ENCODE results near the gene PFN1.
A peak's percentile ranks its signal among the peaks of the same experiment; 100 is the strongest.

Gene PFN1

DNA sequence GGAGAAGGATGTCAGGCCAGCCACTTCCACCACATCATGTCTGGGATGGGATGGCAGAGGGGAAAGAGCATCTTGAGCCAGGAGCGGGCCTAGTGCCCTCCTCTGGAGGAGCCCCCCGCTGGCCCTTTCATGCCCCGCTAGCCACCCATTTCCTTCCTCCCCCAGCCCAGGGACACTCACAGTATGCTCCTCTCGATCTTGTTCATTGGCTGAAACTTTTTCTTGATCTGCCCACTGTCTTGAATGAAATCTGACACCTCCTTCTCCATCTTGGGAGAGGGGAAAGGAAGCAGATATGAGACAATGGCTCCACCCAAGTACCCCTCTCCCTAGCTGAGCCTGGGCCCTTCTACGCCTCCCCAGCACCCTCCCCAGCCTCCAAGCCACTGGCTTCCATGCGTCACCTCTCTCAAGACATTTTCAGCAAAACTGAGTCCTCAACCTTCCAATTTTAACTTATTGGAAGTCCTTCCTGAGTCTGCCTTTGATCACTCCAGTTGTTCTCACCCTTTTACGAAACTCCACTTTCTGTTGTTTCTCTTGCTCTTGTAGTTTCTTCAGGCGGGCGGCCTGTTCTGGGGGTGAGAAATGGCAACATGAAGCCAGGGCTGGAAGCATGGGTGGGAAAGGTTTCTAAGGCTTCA, 12.1 kb upstream of the PFN1 start:
- no peaks in the 10 kb centered on the region for H3K4me1 ChIP-seq (ENCODE audit: control insufficient read depth, insufficient read depth, low read length)
- H3K9ac ChIP-seq (ENCODE audit: low read length), result no peak overlapping the region
- no peaks in the 10 kb centered on the region for H3K27me3 ChIP-seq (ENCODE audit: control insufficient read depth, insufficient read depth, low read length)
- no peak overlapping the region for H3K4me3 ChIP-seq (ENCODE audit: low read length)
- H3K27ac ChIP-seq (ENCODE audit: low read depth, low read length), result no peak overlapping the region
- H3K36me3 ChIP-seq (ENCODE audit: control insufficient read depth, insufficient read depth, low read length), result peaks cover 14% of the 10 kb centered on the region

DNA sequence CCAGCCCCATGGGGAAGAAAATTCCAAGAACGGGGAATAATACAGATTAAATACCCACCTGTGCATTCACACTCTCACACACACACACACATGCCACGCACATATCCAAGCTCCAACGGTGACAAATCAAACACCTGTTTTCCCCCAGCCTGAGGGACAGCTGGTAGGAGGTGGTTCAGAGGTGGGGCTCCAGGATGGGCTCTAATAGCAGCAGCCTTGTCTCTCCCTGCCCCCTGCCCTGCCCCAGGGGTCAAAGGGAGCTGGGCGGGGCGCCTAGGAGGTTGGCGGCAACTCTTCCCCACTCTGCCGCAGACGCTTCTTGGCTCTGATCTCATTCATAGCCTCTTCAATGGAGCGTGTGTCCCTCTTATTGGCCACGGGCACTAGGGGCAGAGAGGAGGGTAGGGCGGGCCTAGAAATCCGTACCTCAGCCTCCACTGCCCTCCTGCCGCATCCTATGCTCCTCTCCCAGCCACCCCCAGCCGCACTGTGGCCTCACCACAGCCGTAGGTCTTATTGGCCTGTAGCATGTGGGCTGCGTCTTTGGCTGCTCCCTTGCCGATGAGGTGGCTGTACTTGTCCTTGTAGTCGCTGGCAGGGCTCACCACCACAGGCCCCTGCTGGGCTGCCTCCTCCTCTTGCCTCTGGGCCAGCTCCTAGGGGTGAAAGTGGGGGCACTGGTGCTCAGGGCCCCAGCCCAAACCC, 11.1 kb upstream of the PFN1 start:
- H3K27ac ChIP-seq (ENCODE audit: low read depth, low read length), result no peak overlapping the region
- H3K36me3 ChIP-seq (ENCODE audit: control insufficient read depth, insufficient read depth, low read length), result peaks cover 11% of the 10 kb centered on the region

DNA sequence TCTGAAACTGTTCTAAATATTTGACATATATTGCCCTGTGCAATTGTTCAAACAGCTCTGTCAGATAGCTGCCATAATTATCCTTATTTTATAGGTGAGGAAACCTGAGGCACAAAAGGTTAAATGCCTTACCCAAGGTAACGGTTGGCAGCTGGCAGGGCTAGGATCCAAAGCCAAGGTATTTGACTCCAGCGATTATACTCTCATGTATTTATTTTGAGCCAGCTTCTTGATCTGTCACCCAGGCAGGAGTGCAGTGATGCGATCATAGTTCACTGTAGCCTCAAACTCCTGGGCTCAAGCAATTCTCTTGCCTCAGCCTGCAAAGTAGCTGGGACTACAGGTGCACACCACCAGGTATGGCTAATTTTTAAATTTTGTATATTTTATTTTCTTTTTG, 9.8 kb upstream of the PFN1 start:
- Histone ChIP-seq H3K27me3 (ENCODE audit: control insufficient read depth, insufficient read depth, low read length) (no peaks in the 10 kb centered on the region), H3K4me1 (ENCODE audit: control insufficient read depth, insufficient read depth, low read length) (no peaks in the 10 kb centered on the region), H3K4me3 (ENCODE audit: low read length) (no peak overlapping the region), H3K27ac (ENCODE audit: low read depth, low read length) (no peak overlapping the region), H3K9ac (ENCODE audit: low read length) (no peak overlapping the region), H3K36me3 (ENCODE audit: control insufficient read depth, insufficient read depth, low read length) (peaks cover 11% of the 10 kb centered on the region)

More for the DNA sequence above, 11.1 kb upstream of the PFN1 start:
- no peaks in the 10 kb centered on the region for H3K27me3 ChIP-seq (ENCODE audit: control insufficient read depth, insufficient read depth, low read length)
- no peak overlapping the region for H3K9ac ChIP-seq (ENCODE audit: low read length)
- H3K4me1 ChIP-seq (ENCODE audit: control insufficient read depth, insufficient read depth, low read length), result no peaks in the 10 kb centered on the region
- H3K4me3 ChIP-seq (ENCODE audit: low read length), result no peak overlapping the region

DNA sequence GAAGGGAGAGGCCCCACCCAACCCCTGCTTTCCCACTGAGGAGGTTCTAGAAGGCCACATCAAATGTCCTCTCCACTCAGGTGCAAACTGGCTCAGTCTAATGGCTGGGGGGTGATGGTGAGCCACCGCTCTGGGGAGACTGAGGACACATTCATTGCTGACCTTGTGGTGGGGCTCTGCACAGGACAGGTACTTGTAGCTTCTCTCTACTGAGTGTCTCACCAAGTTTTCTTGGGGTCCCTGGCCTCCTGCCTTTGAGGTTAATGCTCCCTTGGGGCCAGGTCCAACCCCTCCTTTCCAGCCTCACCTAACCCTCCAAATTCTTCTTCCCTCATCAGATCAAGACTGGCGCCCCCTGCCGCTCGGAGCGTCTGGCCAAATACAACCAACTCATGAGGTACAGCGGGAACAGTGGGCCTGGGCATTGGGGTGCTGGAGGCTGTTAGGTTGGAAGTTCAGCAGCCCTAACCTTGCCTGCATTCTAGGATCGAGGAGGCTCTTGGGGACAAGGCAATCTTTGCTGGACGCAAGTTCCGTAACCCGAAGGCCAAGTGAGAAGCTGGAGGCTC, 8.2 kb upstream of the PFN1 start:
- Histone ChIP-seq H3K27ac (ENCODE audit: low read depth, low read length) (no peak overlapping the region), H3K9ac (ENCODE audit: low read length) (no peak overlapping the region), H3K36me3 (ENCODE audit: control insufficient read depth, insufficient read depth, low read length) (peaks cover 11% of the 10 kb centered on the region), H3K27me3 (ENCODE audit: control insufficient read depth, insufficient read depth, low read length) (no peaks in the 10 kb centered on the region), H3K4me1 (ENCODE audit: control insufficient read depth, insufficient read depth, low read length) (peaks cover 2% of the 10 kb centered on the region), H3K4me3 (ENCODE audit: low read length) (no peak overlapping the region)

DNA sequence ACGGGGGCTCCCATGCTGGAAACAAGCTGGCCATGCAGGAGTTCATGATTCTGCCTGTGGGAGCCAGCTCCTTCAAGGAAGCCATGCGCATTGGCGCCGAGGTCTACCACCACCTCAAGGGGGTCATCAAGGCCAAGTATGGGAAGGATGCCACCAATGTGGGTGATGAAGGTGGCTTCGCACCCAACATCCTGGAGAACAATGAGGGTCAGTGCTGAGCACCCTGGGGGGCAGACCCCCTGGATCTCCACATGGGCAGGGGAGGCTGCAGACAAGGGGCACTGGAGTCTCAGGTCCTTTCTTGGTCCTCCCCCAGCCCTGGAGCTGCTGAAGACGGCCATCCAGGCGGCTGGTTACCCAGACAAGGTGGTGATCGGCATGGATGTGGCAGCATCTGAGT, 6.8 kb upstream of the PFN1 start:
- H3K4me3 ChIP-seq (ENCODE audit: low read length), result no peak overlapping the region
- no peaks in the 10 kb centered on the region for H3K27me3 ChIP-seq (ENCODE audit: control insufficient read depth, insufficient read depth, low read length)
- peaks cover 5% of the 10 kb centered on the region for H3K4me1 ChIP-seq (ENCODE audit: control insufficient read depth, insufficient read depth, low read length)
- peaks cover 11% of the 10 kb centered on the region for H3K36me3 ChIP-seq (ENCODE audit: control insufficient read depth, insufficient read depth, low read length)
- H3K9ac ChIP-seq (ENCODE audit: low read length), result no peak overlapping the region
- no peak overlapping the region for H3K27ac ChIP-seq (ENCODE audit: low read depth, low read length)

DNA sequence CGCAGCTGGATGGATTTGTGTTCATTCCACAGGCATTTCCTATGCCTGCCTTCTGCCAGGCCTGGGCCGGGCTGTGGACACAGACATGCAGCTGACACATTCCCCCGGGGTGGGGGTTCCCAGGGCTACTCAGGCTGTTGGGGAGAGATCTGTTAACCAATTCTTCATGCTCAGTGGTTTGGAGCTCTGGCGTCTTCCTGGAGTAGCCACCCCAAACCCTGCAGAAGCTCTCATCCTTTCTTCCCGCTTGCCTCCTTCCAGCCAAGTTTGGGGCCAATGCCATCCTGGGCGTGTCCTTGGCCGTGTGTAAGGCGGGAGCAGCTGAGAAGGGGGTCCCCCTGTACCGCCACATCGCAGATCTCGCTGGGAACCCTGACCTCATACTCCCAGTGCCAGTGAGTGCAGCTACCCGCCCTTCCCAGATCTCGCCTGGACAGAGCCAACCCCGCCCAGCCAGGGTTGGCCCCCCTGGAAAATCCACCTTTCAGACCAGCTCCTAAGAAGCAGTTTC, 5.2 kb upstream of the PFN1 start:
- no peaks in the 10 kb centered on the region for H3K36me3 ChIP-seq (ENCODE audit: control insufficient read depth, insufficient read depth, low read length)
- no peak overlapping the region for H3K9ac ChIP-seq (ENCODE audit: low read length)
- H3K27me3 ChIP-seq (ENCODE audit: control insufficient read depth, insufficient read depth, low read length), result no peaks in the 10 kb centered on the region
- no peak overlapping the region for H3K4me3 ChIP-seq (ENCODE audit: low read length)
- H3K4me1 ChIP-seq (ENCODE audit: control insufficient read depth, insufficient read depth, low read length), result peaks cover 5% of the 10 kb centered on the region
- H3K27ac ChIP-seq (ENCODE audit: low read depth, low read length), result no peak overlapping the region

DNA sequence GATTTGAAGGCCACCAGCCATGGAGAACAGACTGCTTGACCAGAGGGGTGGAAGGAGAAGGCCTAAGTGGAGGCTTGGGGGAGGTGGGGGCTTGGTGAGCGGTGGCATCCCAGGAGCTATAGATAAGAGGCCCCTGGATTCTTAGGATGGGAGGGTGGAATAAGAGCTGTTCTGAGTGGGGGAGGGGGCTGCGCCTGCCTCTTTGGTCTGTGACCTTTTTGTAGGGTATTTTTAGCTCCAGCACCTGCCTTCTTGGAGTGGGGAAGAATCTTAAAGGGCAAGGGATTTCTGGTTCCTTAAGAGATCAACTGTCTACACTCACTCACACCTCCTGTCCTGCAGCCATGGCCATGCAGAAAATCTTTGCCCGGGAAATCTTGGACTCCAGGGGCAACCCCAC, 3.2 kb upstream of the PFN1 start:
- H3K36me3 ChIP-seq (ENCODE audit: control insufficient read depth, insufficient read depth, low read length), result no peaks in the 10 kb centered on the region
- H3K4me3 ChIP-seq (ENCODE audit: low read length), result no peak overlapping the region
- H3K4me1 ChIP-seq (ENCODE audit: control insufficient read depth, insufficient read depth, low read length), result peaks cover 7% of the 10 kb centered on the region
- no peak overlapping the region for H3K9ac ChIP-seq (ENCODE audit: low read length)
- no peaks in the 10 kb centered on the region for H3K27me3 ChIP-seq (ENCODE audit: control insufficient read depth, insufficient read depth, low read length)
- H3K27ac ChIP-seq (ENCODE audit: low read depth, low read length), result no peak overlapping the region

DNA sequence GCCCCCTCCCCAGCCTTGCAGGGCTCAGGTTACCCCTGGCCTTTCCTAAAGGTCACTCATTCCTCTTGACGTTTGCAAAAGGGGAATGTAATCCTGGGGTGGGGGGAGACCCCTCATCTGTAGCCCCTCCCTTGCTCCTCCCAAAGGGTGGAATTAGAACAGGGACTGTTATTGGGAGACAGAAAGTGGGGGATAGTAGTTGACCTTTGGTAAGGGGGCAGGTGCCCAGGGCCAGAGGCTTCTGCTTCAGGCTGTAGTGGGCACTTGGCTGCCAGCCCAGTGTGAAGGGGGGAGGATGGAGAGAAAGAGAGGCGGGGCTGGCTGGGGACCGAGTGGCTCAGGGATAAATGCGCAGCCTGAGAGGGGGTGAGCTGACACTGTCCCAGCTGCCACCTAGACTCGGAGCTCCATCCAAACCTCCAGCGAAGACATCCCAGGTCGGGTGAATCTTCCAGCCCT, 2.4 kb upstream of the PFN1 start, which contains the start of gene ENO3:
TSS of gene ENO3 (plus strand) at position 374 of the 459 bp plus-strand sequence. CDS start 711 bp downstream, outside the sequence.
- Histone ChIP-seq H3K27ac (ENCODE audit: low read depth, low read length) (peak within 1 kb of the TSS; percentile 99), H3K4me1 (ENCODE audit: control insufficient read depth, insufficient read depth, low read length) (peaks cover 14% of the 10 kb centered on the region), H3K9ac (ENCODE audit: low read length) (peak within 1 kb of the TSS; percentile 81), H3K36me3 (ENCODE audit: control insufficient read depth, insufficient read depth, low read length) (peaks cover 4% of the 10 kb centered on the region), H3K27me3 (ENCODE audit: control insufficient read depth, insufficient read depth, low read length) (no peaks in the 10 kb centered on the region), H3K4me3 (ENCODE audit: low read length) (peak within 1 kb of the TSS; percentile 69)

DNA sequence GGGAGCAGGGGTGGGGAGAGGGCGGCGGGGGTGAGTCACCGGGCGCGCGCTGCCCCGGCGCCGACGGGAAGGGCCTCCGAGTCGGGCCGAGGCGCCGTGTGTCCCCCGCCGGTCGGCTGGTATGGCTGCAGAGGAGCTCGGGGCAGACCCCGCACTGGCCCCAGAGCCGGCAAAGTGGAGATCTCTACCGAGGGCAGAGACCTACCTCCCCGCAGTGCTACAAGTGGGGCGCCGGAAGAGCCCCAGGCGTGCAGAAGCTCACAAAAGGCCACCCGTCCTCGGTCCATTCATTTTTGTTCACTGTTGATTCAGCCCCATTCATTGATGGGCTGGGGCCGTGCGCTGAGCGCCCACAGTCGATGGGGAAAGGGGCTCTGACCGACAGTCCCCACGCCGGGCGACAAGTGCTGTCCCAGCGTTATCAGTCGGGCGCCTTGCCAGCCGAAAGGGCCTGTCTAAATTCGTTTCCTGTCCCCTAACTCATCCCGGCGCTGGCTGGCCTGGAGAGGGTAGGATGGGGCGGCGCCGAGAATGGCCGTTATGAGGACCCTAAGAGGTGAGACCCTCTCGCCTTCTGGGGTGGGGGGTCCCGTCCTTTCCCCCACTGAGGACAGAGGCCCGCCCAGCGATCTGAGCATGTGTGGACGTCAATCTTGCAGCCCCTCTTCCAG, 1.9 kb upstream of the PFN1 start:
- peak overlapping the region; percentile 99 for H3K27ac ChIP-seq (ENCODE audit: low read depth, low read length)
- H3K36me3 ChIP-seq (ENCODE audit: control insufficient read depth, insufficient read depth, low read length), result peaks cover 10% of the 10 kb centered on the region
- peak overlapping the region; percentile 81 for H3K9ac ChIP-seq (ENCODE audit: low read length)
- no peaks in the 10 kb centered on the region for H3K27me3 ChIP-seq (ENCODE audit: control insufficient read depth, insufficient read depth, low read length)
- H3K4me3 ChIP-seq (ENCODE audit: low read length), result peak overlapping the region; percentile 69
- peaks cover 19% of the 10 kb centered on the region for H3K4me1 ChIP-seq (ENCODE audit: control insufficient read depth, insufficient read depth, low read length)

DNA sequence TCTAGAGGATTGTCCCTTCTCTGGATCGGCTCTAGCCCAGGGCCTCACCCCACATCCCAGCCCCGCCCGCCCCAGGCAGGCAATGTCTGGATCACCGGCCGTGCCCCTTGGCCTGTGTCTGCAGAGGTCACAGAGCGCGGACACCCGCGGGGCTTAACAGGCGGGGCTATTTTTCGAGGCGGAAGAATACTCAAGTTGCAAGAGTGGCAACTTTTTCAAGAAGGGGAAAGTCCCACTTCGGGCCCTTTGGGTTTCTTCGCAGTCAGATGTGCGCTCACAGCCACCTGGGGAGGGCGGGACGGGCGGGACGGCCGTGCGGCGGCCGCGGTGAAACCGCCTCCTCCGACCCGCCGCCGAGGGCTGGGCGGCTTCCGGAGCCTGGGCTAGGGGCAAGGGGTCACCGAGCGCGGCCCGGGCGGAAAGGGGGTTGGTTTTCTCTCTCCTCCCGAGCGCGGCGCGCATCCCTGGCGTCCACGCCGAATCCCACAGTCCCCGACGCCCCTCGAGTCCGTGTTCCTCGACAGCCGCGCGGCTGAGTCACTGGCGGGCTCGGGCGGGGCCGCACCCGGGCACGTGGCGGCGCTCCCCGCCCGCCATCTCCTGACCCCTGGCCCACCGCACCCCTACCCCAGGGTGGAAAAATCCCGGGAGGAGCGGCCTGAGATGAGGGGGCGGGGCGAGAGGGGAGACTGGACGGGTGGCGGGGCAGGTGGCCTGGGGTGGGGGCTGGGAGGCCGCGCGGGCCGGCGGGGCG, 1.2 kb upstream of the PFN1 start:
- Histone ChIP-seq H3K36me3 (ENCODE audit: control insufficient read depth, insufficient read depth, low read length) (peaks cover 17% of the 10 kb centered on the region), H3K4me1 (ENCODE audit: control insufficient read depth, insufficient read depth, low read length) (peaks cover 23% of the 10 kb centered on the region), H3K4me3 (ENCODE audit: low read length) (peak overlapping the region; percentile 67), H3K27ac (ENCODE audit: low read depth, low read length) (peak overlapping the region; percentile 99), H3K27me3 (ENCODE audit: control insufficient read depth, insufficient read depth, low read length) (no peaks in the 10 kb centered on the region), H3K9ac (ENCODE audit: low read length) (peak overlapping the region; percentile 46)

DNA sequence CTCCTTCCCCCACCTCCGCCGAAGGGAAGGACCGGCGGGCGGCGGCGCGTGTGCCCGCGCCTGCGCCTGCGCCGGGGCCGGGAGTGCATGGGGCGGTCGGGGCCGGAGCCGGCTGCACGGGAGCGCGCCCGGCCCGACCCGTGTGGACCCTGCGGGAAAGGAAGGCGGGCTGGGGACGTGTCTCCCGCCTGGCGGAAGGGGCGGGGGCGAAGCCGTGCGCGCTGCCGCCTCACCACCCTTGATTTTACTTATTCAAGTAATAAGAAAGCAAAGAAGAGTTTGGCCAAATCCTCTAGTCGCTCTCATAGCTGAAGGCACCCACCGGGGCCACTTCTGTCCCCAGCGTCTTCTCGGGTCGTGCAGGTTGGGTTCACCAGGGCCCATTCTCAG, 596 bp upstream of the PFN1 start:
- Histone ChIP-seq H3K4me3 (ENCODE audit: low read length) (peak overlapping the region; percentile 67), H3K4me1 (ENCODE audit: control insufficient read depth, insufficient read depth, low read length) (peaks cover 23% of the 10 kb centered on the region), H3K27ac (ENCODE audit: low read depth, low read length) (peak overlapping the region; percentile 99), H3K27me3 (ENCODE audit: control insufficient read depth, insufficient read depth, low read length) (no peaks in the 10 kb centered on the region), H3K9ac (ENCODE audit: low read length) (peak overlapping the region; percentile 46), H3K36me3 (ENCODE audit: control insufficient read depth, insufficient read depth, low read length) (peaks cover 22% of the 10 kb centered on the region)
